Measurements from ENCODE around the gene MACF1. TPM values are rescaled to one million over a fixed set of nuclear protein-coding genes. Genes with fewer than 3 reads are reported as not detected.
"Not testable (repeated sequence)": the region's sequence is repeated elsewhere in the genome, so short reads cannot be mapped to it uniquely, and the experiment has no call there.

MACF1 gene, protein sequence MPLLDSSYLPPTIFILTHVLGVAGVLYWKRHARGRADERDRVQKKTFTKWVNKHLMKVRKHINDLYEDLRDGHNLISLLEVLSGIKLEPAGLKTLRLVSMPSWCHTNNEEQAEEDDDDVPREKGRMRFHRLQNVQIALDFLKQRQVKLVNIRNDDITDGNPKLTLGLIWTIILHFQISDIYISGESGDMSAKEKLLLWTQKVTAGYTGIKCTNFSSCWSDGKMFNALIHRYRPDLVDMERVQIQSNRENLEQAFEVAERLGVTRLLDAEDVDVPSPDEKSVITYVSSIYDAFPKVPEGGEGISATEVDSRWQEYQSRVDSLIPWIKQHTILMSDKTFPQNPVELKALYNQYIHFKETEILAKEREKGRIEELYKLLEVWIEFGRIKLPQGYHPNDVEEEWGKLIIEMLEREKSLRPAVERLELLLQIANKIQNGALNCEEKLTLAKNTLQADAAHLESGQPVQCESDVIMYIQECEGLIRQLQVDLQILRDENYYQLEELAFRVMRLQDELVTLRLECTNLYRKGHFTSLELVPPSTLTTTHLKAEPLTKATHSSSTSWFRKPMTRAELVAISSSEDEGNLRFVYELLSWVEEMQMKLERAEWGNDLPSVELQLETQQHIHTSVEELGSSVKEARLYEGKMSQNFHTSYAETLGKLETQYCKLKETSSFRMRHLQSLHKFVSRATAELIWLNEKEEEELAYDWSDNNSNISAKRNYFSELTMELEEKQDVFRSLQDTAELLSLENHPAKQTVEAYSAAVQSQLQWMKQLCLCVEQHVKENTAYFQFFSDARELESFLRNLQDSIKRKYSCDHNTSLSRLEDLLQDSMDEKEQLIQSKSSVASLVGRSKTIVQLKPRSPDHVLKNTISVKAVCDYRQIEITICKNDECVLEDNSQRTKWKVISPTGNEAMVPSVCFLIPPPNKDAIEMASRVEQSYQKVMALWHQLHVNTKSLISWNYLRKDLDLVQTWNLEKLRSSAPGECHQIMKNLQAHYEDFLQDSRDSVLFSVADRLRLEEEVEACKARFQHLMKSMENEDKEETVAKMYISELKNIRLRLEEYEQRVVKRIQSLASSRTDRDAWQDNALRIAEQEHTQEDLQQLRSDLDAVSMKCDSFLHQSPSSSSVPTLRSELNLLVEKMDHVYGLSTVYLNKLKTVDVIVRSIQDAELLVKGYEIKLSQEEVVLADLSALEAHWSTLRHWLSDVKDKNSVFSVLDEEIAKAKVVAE (N-terminal part only)
- 461 TPM for total RNA-seq

DNA sequence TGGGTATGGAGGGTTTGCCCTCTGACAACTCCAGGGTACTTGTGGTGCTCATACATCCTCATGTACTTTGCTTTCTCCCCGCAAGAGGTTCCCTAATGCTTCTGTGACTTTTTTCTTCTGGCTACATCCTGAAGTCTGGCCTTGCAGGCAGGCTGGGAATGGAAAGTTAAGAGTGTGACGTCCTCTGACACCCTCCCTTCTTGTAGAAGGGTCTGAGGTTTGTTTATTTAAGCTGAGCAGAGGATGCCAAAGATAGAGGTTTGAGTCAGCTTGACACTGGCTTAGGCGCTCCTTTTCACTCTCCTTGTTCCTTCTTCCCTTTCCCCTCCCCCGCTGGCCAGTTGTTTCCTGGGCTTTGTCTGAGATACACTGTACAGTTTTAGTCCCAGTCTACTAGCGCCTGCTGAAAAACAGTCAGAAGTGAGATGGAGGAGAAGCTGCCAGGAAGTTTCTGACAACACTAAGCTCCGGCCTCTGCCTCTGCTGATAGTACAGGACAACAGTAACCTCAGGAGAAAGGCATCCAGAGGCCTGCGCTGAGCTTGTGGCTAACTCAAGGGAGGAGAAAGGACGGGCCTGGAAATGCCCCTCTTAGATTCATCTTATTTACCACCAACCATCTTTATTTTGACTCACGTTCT is at the start of gene MACF1:
TSS of gene MACF1 (plus strand) at position 255 of the 641 bp plus-strand sequence. CDS start at position 583, 328 bp downstream.
- DNase-seq, result peak; percentile 86

DNA sequence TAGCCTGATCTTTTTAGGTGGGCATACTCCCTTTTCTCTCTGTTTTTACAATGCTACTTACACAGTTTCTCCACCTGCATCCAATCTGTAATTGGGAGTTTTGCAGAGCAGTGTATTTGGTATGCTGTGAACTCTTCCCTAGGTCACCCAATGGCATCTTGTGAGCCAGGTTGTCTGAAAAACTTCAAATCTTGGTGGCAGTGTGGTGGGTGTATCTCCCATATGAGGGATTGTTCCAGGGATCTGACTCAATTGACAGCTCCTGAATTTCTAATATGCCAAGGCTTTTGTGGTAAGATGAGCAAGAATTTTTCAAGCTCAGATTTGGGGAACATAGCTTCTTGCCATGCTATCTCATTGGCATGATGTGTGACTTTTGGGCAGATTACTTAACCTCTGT is 47.2 kb upstream of the MACF1 start:
- no peak for DNase-seq

DNA sequence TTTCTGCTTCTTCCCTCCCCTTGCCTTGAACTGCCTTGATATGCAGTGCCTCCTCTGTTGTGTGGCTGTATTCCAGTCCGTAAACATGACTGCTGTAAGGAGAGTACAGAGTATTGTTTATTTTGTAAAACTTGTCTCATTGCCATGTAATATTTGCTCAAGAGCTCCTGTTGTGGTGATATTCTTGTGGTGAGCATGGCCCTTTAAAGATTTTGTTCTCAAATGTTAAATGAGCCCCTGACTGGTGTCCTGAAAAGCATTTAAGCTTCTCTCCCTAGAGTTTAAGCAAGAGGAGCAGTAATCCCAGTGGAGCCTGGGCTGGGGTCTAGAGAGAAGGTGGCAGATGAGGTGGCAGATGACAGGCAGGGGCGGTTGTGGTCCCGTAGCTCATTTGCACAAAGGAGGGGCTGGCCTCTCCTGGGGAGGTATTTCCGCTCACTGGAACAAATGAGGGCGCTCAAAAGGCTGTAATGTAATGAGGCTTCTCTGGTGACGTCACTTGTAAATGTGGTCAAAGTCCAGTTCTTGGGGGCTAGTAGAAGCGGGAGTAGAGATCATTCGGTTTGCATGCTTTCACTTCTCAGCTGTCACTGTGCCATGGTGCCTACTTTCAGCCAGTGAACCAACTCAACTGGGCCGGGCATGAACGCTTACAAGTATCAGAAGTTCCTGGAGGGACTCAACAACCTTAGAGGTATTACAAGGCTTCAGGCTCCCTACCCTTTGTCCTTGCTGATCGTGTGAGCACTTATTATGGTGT is 46.0 kb upstream of the MACF1 start:
- peak; percentile 84 for DNase-seq

DNA sequence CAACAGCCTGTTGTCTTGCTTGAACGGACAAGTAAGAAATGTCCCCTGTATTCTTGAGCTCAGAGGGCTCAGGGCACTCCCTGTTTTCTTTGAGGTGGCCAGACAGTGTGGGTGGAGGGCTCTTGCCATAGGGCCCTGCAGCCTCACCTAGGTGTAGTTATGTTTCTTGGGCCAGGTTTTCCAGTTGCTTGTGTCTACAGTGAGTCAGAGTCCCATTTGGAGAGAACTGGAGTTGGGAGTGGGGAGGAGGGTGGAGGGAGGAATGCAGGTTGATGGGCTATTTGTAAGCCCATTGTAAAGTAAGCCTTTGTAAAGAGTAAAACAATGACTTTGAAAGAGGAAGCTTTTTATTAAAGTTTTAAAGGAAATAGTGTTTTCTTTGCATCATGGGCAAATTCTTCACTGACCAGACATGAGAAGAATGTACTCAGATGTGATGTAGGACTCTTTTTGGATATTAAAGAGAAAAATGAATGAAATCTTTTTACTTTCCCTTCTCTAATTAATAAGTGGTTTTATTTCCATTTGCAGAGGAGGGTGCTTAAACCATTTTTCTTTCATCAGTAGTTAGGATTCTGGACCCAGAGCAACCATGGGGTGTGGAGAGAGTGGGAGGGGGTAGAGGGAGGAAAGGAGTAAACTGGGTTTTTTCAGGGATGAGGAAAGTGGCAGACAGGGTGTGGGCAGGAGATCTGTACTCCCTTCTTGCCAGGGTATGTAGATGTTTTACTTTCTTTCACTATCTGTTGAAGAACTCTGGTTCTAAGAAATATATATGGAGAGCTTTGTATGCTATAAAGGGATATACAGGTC is 45.1 kb upstream of the MACF1 start:
- no peak for DNase-seq

DNA sequence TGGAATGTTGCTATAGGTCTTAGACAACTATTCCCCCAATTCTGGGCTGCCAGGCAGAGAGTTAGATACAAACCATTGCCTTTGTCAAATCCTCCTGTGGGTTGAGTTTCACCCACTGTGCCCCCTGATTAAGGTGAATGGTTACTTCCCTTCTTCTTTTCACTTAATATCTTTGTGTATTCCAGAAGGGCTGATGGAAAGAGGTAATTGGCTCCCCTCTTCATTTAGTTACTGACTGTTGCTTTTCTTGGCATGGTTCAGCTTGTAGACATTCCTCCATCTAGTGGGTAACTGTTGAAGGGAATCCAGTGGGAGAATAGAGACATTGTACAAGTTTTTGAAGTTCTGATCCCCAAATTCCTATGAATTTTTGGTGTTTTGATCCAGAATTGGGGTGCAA is 43.8 kb upstream of the MACF1 start:
- DNase-seq, result no peak

DNA sequence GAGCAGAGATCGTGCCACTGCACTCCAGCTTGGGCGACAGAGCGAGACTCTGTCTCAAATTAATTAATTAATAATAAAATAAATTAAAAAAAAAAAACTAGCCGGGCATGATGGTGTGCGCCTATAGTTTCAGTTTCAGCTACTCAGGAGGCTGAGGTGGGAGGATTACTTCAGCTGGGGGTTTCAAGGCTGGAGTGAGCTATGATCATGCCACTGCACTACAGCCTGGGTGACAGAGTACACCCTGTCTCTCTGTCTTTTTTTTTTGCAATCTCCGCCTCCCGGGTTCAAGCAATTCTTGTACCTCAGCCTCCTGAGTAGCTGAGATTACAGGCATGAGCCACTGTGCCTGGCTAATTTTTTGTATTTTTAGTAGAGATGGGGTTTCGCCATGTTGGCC is 42.7 kb upstream of the MACF1 start:
- not testable (repeated sequence) for DNase-seq

DNA sequence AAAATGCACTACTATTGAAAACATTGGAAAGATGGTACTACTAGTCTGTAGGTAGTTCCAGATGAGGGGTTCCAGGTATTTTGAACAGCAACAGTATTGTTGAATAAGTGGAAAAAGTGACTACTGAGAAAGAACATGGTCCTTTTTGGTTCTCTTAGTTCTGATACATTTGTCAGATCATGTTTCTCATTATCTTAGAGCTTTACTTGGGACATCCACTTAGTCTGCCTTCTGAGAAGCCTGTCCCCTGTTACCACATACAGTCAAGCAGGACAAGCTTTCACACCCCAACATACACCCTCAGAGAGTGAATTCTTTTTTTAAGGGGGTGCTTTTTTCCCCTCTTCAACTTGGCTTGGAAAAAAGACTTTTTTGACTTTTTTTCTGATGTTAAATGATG is 41.0 kb upstream of the MACF1 start:
- no peak for DNase-seq

DNA sequence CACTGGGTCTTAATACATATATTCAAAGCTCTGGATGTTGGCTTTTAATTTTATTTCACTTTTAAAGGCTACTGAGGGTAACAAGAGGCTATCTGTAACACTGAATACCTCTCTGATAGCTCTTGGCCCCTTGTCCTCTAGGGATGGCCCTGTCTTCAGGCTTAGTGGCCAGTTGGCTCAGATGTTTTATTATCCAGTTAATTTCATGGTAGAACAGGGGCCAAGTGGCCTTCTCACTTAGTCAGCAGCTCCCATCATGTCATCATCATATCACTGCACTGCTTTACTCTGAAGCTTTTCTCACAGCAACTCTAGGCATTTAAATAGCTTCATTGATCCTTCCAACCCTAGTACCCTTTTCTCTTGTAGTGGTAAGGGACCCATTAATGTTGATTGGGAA is 40.2 kb upstream of the MACF1 start:
- DNase-seq, result no peak

DNA sequence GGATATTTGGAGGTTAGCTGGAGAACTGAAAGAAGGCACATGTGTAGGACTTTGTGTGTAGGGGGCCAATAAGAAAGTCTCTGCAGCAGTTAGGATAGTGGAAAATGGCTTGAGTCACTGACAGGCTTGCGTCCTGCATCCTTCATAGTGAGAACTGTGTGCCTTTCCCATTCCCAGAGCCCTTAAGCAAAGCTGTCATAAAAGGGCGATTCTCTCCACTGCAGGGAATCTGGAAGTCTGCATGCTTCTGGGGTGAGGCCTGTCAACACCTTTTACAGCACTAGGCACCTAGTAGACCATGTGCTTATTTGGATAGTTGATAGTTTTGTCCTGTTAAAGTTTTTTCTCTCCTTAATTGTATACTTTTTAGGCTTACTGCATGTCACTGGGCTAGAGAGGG is 39.4 kb upstream of the MACF1 start:
- DNase-seq, result peak; percentile 44

DNA sequence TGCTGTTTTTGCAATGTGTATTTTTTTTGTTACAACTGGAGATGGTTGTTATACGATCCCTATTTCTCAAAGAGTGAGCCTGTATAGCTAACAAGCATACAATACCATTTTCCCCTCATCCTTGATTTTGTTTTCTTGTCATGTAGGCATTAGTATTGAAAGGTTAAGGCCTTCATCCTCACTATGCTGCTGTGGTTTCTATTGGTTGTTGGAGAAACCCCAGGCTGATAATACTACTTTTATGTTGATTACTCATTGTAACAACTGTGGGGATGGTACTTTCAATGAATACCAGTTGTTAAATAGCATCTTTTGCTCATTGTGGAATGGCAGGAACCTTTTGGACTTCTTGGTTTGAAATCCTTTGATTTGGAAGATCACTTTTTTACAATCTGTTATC is 39.0 kb upstream of the MACF1 start:
- DNase-seq, result no peak

DNA sequence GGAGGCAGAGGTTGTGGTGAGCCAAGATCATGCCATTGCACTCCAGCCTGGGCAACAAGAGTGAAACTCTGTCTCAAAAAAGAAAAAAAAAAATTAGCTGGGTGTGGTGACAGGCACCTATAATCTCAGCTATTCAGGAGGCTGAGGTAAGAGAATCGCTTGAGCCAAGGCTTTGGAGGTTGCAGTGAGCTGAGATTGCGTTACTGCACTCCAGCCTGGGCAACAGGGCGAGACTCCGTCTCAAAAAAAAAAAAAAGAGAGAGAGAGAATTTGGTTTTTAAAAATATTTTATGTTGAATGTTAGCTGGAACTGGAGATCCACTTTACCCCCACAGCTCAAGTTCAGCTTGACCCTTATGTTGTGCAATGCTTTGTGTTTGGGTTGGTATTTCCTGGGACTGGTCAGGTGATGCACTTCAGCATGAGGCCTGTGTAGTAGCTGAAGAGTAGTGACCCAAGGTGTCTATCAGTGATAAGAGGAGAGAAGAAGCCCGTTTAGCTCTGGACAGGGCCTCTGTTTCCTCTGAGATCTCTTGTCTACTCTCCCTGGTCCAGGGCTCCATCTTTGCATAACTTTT is 36.8 kb upstream of the MACF1 start:
- no peak for DNase-seq

DNA sequence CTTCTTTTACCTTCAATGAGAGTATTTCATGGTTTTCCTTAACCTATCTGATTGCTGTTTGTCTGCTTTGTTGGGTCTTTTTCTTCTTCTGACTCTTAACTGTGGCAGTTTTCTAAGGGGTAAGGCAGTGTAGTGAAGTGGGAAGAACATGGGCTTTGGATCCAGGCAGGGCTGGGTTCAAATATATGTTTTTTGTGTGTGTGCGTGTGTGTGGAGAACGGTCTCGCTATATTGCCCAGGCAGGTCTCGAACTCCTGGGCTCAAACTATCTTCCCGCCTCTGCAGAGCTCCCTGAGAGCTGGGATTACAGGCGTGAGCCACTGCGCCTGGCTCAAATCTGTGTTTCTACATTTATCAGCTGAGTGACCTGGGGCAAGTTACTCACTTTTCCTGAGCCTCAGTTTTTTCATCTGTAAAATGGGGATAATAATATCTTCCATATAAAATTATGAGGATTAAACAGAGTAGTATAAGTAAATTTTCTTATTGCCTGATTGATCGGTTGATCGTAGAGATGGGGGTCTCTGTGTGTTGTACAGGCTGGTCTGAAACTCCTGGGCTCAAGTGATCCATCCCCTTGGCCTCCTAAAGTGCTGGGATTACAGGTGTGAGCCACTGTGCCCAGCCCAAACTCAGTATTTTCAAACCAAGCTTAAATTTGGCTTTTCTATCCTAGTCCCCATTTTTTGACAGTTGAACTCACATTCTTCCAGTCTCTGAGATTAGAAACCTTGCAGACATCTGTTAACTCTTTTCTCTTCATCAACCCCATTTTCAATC is 36.0 kb upstream of the MACF1 start:
- no peak for DNase-seq

DNA sequence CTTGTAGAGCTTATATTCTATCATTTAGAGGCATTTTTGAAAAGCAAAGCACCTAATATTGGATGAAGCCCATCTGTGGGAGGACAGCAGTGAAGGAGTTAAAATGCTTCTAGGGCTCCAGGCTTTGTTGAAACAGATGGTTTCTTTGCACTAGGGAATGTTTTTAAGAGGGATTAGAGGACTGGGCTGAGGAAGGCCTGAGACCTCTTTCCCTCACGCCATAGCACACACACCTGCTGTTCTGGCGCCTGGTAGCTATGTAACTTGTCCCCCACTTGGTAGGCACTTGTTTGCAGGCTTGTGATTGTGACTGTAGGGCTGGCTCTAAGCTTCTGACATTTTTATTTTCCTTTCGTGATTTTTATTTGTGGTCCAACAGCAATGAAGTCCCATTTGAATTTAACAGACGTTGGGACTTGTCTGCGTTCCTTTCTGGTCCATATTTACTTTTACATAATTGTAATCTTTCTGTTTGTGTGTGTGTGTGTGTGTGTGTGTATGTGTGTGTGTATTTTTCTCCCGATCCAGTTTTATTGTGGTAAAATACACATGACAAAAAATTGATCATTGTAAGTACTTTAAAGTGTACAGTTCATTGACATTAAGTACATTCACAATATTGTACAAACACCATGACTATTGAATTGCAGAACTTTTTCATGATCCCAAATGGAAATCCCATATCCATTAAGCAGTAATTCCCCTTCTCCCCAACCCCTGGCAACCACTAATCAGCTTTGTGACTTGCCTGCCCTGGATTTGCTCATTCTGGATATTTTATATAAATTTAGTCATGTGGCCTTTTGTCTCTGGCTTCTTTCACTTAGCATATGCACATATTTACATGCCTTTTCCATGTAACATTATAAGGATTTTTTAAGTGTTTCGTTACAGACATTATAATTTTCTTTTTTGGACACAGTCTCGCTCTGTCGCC is 33.5 kb upstream of the MACF1 start:
- peak; percentile 92 for DNase-seq

DNA sequence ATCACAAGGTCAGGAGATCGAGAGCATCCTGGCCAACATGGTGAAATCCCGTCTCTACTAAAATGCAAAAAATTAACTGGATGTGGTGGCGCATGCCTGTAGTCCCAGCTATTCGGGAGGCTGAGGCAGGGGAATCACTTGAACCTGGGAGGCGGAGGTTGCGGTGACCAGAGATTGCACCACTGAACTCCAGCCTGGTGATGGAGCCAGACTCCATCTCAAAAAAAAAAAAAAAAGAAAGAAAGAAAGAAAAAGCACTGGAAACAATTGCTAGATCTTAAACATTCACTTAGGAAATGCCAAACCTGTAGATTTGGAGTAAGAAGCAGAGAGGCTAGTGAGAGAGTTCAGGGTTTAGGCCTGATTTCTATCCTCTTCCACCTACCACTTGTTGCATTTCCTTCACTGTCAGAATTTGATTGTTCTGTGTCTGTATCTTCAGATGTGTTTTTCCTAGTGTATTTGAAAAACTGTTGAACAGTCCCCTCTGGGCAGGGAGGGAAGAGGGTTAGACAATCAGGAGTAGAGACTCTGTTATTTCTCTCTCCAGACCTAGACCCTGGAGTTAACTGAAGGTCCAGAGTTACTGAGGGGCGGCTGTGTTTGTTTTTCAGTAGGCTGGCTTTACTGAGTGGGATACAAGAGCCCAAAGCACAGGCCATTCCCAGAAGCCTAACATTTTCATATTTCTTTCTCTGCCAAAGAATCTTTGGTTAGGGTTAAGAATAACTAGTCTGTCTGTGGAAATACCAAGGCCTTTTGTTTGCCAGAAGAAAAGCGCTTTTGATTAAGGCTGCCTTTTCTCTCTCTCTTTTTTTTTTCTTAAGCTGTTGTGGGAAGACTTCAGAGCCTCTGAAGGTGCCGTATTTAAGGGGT is 31.1 kb upstream of the MACF1 start:
- peak; percentile 42 for DNase-seq

DNA sequence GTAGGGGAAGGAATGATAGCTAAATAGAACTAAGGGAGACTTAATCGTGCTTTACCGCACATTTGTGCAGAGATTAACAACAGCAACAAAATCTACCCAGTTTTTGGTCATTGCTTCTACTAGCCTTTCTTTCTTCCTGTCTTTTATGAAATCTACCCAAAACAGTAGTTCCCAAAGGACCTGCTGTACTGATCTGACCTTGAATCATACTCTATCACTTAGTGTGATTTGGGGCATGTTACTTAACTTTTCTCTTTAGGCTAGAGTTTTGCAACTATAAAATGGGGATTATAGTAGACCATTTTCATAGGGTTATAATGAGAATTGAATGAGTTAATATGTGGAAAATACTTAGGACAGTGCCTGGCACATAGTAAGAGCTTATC is 30.5 kb upstream of the MACF1 start:
- no peak for DNase-seq

DNA sequence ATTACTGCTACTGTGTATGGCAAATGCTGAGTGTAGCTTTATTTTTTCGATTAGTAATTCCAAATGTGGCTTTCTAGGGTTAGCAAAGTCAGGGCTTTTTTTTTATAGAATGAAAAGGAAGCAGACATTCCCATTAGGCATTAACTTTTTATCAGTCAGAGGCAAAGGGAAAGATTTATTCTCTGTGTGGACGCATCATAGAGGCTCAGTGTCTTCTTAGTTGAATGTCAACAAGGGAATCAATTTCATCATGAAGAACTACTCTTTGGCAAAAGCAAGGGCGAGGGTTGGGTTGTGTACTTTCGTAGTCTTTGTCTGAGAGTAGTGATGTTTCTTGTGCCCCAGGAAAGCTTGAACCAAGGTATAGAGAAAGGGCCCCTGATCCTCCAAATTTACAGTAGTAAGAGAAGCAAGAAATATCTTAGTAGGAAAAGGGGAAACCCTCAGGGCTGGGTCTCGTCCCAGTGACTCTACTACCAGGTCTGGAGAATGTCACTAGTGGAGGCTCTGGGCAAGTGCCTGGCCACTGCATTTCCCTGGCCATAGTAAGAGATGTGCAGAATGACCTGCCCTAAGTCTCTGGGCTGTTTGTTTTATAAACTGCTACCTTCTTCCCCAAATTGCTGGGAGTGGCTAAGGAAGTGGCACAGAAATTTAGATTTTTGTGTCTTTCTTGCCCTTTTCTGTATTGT is 30.0 kb upstream of the MACF1 start:
- no peak for DNase-seq

Measured in tongue (tissue), 2 donors.